ENCODE measurements around the gene FN3K. TPM values are rescaled to one million over a fixed set of nuclear protein-coding genes. Genes with fewer than 3 reads are reported as not detected.

The FN3K gene
- total and polyA plus RNA-seq, 2 donors (not counting 3 experiments of a cell fraction or from before 2014, with no cell fraction given) = 2.0 to 12.0 TPM

DNA sequence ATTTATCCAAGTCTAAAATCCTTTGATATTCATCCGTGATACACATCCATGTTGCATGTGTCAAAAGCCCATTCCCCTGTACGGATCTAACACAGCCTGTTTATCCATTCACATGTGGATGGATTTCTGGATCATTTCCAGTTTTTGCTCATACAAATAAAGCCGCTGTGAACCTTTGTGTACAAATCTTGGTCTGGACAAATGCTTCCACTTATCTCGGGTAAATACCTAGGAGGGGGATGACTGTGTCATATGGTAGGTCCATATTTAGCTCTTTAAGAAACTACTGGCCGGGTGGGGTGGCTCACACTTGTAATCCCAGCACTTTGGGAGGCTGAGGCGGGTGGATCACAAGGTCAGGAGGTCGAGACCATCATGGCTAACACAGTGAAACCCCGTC lies 10.1 kb downstream of the FN3K start:
- H3K27me3 ChIP-seq (ENCODE audit: control insufficient read depth in 2 of 2, insufficient read depth in 2 of 2, low read length in 2 of 2) = no peaks in the 10 kb centered on the region
- no peak overlapping the region for H2AFZ ChIP-seq (ENCODE audit: low read depth, low read length)
- H3K79me2 ChIP-seq (ENCODE audit: control insufficient read depth, insufficient read depth, low read length) = no peaks in the 10 kb centered on the region
- H3K4me1 ChIP-seq (ENCODE audit: control insufficient read depth, extremely low read depth, insufficient read depth, low read length) = no peaks in the 10 kb centered on the region
- FAIRE-seq = no peak
- DNase-seq (ENCODE audit: low read depth, low spot score) = no peak
- POLR2A ChIA-PET = no interaction called here
- no peaks in the 10 kb centered on the region for H3K9me3 ChIP-seq (replicated peaks; ENCODE audit: control insufficient read depth, insufficient read depth, low read length)
- H4K20me1 ChIP-seq (replicated peaks; ENCODE audit: control insufficient read depth, extremely low read depth, insufficient read depth, low read length) = no peaks in the 10 kb centered on the region
- H3K4me3 ChIP-seq (replicated peaks in 1 of 3; ENCODE audit: insufficient read depth in 1 of 3, low read depth in 1 of 3, low read length in 3 of 3) = no peak overlapping the region
- TF ChIP-seq, protein P1, sequence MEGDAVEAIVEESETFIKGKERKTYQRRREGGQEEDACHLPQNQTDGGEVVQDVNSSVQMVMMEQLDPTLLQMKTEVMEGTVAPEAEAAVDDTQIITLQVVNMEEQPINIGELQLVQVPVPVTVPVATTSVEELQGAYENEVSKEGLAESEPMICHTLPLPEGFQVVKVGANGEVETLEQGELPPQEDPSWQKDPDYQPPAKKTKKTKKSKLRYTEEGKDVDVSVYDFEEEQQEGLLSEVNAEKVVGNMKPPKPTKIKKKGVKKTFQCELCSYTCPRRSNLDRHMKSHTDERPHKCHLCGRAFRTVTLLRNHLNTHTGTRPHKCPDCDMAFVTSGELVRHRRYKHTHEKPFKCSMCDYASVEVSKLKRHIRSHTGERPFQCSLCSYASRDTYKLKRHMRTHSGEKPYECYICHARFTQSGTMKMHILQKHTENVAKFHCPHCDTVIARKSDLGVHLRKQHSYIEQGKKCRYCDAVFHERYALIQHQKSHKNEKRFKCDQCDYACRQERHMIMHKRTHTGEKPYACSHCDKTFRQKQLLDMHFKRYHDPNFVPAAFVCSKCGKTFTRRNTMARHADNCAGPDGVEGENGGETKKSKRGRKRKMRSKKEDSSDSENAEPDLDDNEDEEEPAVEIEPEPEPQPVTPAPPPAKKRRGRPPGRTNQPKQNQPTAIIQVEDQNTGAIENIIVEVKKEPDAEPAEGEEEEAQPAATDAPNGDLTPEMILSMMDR (IDR thresholded peaks at IDR 0.05; ENCODE audit: extremely low read depth in 1 of 2, insufficient read depth in 1 of 2, low read depth in 1 of 2, low read length in 2 of 2) = no peak
- TF ChIP-seq GATA2 (IDR thresholded peaks at IDR 0.05; ENCODE audit: insufficient read depth, insufficient read length, low read depth, low read length) (no peak), POLR2AphosphoS5 (IDR thresholded peaks at IDR 0.05; ENCODE audit: insufficient read depth, low read depth, low read length) (no peak), JUN (IDR thresholded peaks at IDR 0.05; ENCODE audit: borderline replicate concordance, insufficient read depth, insufficient read length, low read depth) (no peak), POLR2A (IDR thresholded peaks at IDR 0.05; ENCODE audit: low read depth, low read length) (no peak), EZH2 (IDR thresholded peaks at IDR 0.05; ENCODE audit: borderline replicate concordance, low read depth, low read length, severe bottlenecking) (no peak), MYC (IDR thresholded peaks at IDR 0.05; ENCODE audit: low read depth, low read length) (no peak), FOS (IDR thresholded peaks at IDR 0.05; ENCODE audit: borderline replicate concordance, insufficient read depth, low read length) (no peak)
- TF ChIP-seq, protein P2, sequence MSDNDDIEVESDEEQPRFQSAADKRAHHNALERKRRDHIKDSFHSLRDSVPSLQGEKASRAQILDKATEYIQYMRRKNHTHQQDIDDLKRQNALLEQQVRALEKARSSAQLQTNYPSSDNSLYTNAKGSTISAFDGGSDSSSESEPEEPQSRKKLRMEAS (IDR thresholded peaks at IDR 0.05; ENCODE audit: insufficient read depth, insufficient read length) = no peak
- H3K4me2 ChIP-seq (ENCODE audit: insufficient read depth, low read length) = no peak overlapping the region
- CTCF ChIA-PET = no interaction called here
- dilution Hi-C loops (cut with MboI; ENCODE audit: extremely low pct_ligation_motif_present, low sequenced_read_pairs) = no loop called here
- no peaks in the 10 kb centered on the region for H3K9me1 ChIP-seq (replicated peaks; ENCODE audit: control insufficient read depth, extremely low read depth, insufficient read depth, low read length)
- no peak overlapping the region for H3K9ac ChIP-seq (replicated peaks; ENCODE audit: extremely low read depth, insufficient read depth, low read length)
- no peak overlapping the region for H3K27ac ChIP-seq (ENCODE audit: insufficient read depth, low read depth, low read length)
- intact Hi-C loops (cut with micrococcal nuclease) = no loop called here
- no TSS peak for BruUV-seq (replicated peaks)
- peaks cover 0 to 4% of the 10 kb centered on the region in 2 experiments for H3K36me3 ChIP-seq (ENCODE audit: control insufficient read depth in 2 of 2, extremely low read depth in 1 of 2, insufficient read depth in 2 of 2, low read length in 2 of 2)
